Activated B cell treated with CpG ODN at 0.5 μM for 24 hours (primary cell): ENCODE data around the gene SUPT16H. TPM values are rescaled to one million over a fixed set of nuclear protein-coding genes. Genes with fewer than 3 reads are reported as not detected.

ENCODE experiments used
- ATAC-seq: fragments of 200-7000 bp; cut with Tn5 transposase; one replicate; pipeline ENCODE4 v1.10.0; 2021; ENCODE audit warnings: low read depth, mild to moderate bottlenecking, moderate library complexity
- CTCF ChIA-PET: fragments of 350-600 bp; sonication (Branson Sonifier 250); formaldehyde crosslinking; loops from one replicate; lab custom pipeline; 2021; ENCODE audit warnings: antibody characterized with exemption; lab: Charles Lee
- POLR2A ChIA-PET: fragments of 350-600 bp; sonication (Branson Sonifier 250); formaldehyde crosslinking; loops from one replicate; lab custom pipeline; 2021; ENCODE audit warnings: antibody characterized with exemption; lab: Charles Lee
- DNase-seq: peaks from one replicate; pipeline ENCODE4 v3.0.0; 2022
- H3K27ac Mint-ChIP-seq: one replicate; pipeline ENCODE4 v1.8.0; 2020; ENCODE audit warnings: mixed read lengths
- H3K27me3 Mint-ChIP-seq: one replicate; pipeline ENCODE4 v1.8.0; 2021; ENCODE audit warnings: mixed read lengths
- H3K36me3 Mint-ChIP-seq: one replicate; pipeline ENCODE4 v1.8.0; 2021; ENCODE audit warnings: low read depth, mixed read lengths
- H3K4me1 Mint-ChIP-seq: one replicate; pipeline ENCODE4 v1.8.0; 2021; ENCODE audit warnings: mixed read lengths
- H3K4me3 Mint-ChIP-seq: one replicate; pipeline ENCODE4 v1.8.0; 2020; ENCODE audit warnings: mild to moderate bottlenecking, mixed read lengths
- H3K9me3 Mint-ChIP-seq: one replicate; pipeline ENCODE4 v1.8.0; 2020; ENCODE audit warnings: mixed read lengths
- intact Hi-C: fragments of 100-400 bp; cut with micrococcal nuclease; formaldehyde crosslinking; loops from one replicate; pipeline ENCODE4 v1.15.1; 2024
- total RNA-seq: library from RNA; stranded (reverse); gene quantifications from 2 replicates; pipeline ENCODE4 v1.2.3, GENCODE V29; 2022
- TF ChIP-seq, protein P1 (sequence below): fragments of 200-600 bp; IDR thresholded peaks from one replicate; pipeline ENCODE4 v1.8.0; 2022; ENCODE audit warnings: antibody characterized with exemption, mild to moderate bottlenecking

SUPT16H gene
- total RNA-seq, 1 donor from 2014 or later: 102 TPM

DNA sequence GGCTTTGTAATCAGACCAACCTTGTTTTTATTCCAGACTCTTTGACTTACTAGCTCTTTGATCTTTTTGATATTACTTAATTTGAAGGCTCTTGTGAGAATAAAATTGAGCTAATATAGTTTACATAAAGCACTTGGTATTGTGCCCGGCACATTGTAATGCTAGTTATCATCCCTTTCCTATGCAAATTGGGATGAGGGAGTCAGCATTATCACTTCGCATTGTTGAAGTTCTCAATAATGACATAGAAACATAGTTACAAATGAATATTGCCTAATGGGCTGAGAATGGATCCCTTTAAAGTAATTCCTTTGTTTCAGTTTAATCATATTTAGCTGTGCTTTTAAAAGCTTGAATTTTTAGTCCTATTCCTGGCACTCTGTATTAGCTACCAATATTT is 36.6 kb downstream of the SUPT16H start:
- CTCF ChIA-PET: no interaction called here
- H3K36me3 Mint-ChIP-seq: peaks cover 18% of the 10 kb centered on the region
- peaks cover 13% of the 10 kb centered on the region for H3K4me1 Mint-ChIP-seq
- intact Hi-C loops: no loop called here
- no peaks in the 10 kb centered on the region for H3K27me3 Mint-ChIP-seq
- no peak overlapping the region for H3K27ac Mint-ChIP-seq
- POLR2A ChIA-PET: no interaction called here
- ATAC-seq (no peak), DNase-seq (no peak)
- no peaks in the 10 kb centered on the region for H3K9me3 Mint-ChIP-seq
- H3K4me3 Mint-ChIP-seq: no peak overlapping the region
- TF ChIP-seq, protein P1, sequence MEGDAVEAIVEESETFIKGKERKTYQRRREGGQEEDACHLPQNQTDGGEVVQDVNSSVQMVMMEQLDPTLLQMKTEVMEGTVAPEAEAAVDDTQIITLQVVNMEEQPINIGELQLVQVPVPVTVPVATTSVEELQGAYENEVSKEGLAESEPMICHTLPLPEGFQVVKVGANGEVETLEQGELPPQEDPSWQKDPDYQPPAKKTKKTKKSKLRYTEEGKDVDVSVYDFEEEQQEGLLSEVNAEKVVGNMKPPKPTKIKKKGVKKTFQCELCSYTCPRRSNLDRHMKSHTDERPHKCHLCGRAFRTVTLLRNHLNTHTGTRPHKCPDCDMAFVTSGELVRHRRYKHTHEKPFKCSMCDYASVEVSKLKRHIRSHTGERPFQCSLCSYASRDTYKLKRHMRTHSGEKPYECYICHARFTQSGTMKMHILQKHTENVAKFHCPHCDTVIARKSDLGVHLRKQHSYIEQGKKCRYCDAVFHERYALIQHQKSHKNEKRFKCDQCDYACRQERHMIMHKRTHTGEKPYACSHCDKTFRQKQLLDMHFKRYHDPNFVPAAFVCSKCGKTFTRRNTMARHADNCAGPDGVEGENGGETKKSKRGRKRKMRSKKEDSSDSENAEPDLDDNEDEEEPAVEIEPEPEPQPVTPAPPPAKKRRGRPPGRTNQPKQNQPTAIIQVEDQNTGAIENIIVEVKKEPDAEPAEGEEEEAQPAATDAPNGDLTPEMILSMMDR: no peak

GRCh38 chr14:21346532-21347135 is 37.2 kb downstream of the SUPT16H start:
- ChIA-PET CTCF (no interaction called here), POLR2A (no interaction called here)
- intact Hi-C loops: no loop called here
- H3K36me3 Mint-ChIP-seq: peaks cover 12% of the 10 kb centered on the region
- DNase-seq (no peak), ATAC-seq (no peak)
- no peak overlapping the region for H3K4me3 Mint-ChIP-seq
- TF ChIP-seq, protein P1: no peak
- peaks cover 7% of the 10 kb centered on the region for H3K4me1 Mint-ChIP-seq
- H3K27ac Mint-ChIP-seq: no peak overlapping the region
- no peaks in the 10 kb centered on the region for H3K9me3 Mint-ChIP-seq
- no peaks in the 10 kb centered on the region for H3K27me3 Mint-ChIP-seq

DNA sequence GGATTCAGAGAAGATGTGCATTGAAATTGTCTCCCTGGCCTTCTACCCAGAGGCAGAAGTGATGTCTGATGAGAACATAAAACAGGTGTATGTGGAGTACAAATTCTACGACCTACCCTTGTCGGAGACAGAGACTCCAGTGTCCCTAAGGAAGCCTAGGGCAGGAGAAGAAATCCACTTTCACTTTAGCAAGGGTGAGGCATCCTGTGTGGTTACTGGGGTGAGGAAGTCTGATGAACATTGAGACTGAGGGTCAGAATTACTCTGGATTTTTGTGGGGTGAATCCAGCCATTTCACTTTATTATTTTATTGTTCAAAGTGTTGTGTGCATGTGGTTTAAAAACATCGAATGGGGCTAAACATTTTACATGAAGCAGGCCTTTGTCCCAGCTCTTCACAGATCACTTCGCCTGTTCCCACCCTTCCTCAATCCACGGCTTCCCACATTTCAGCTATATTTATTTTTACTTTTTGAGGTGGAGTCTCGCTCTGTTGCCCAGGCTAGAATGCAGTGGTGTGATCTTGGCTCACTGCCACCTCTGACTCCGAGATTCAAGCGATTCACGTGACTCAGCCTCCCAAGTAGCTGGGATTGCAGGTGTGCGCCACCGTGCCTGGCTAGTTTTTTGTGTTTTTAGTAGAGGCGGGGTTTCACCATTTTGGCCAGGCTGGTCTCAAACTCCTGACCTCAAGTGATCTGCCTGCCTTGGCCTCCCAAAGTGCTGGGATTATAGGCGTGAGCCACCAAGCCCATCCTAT is 40.6 kb downstream of the SUPT16H start:
- H3K27ac Mint-ChIP-seq: no peak overlapping the region
- TF ChIP-seq, protein P1: no peak
- no peaks in the 10 kb centered on the region for H3K9me3 Mint-ChIP-seq
- intact Hi-C loops: no loop called here
- ChIA-PET CTCF (no interaction called here), POLR2A (no interaction called here)
- H3K27me3 Mint-ChIP-seq: no peaks in the 10 kb centered on the region
- peaks cover 4% of the 10 kb centered on the region for H3K4me1 Mint-ChIP-seq
- no peak for DNase-seq
- no peak overlapping the region for H3K4me3 Mint-ChIP-seq
- ATAC-seq: no peak
- no peaks in the 10 kb centered on the region for H3K36me3 Mint-ChIP-seq

DNA sequence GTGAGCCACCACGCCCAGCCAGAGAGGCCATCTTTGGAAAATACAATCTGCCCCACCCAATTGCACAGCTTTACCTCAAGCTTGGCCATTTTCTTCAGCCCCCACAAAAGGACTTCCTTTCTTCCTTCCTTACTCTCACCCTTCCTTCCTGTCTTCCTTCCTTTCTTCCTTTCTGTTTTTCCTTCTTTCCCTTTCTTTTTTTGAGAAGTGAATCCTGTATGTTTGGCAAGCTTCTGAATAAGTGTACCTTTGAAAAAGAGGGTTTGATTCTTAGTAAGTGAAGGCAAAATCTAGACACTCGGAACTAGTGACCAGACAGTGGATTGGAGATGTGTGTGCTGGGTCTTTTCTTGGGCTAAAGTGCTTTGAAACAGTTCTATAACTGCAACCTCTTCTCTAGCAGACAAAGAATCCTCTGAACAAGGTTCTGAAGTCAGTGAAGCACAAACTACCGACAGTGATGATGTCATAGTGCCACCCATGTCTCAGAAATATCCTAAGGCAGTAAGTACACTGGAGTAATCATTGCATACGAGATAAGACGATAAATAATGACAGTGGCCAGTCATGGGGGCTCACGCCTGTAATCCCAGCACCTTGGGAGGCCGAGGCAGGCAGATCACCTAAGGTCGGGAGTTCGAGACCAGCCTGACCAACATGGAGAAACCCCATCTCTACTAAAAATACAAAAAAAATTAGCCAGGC is 49.5 kb downstream of the SUPT16H start:
- ChIA-PET POLR2A (interaction anchor here (0.7 kb wide), 1 partner anchor 101 kb away, joined by 8 read pairs; no protein-coding TSS in a partner anchor), CTCF (no interaction called here)
- ATAC-seq (no peak), DNase-seq (no peak)
- Mint-ChIP-seq H3K9me3 (no peaks in the 10 kb centered on the region), H3K4me3 (no peak overlapping the region), H3K27me3 (no peaks in the 10 kb centered on the region), H3K27ac (no peak overlapping the region), H3K4me1 (no peaks in the 10 kb centered on the region), H3K36me3 (no peaks in the 10 kb centered on the region)
- intact Hi-C loops: no loop called here
- TF ChIP-seq, protein P1: no peak

GRCh38 chr14:21332950-21333349 is 50.9 kb downstream of the SUPT16H start:
- intact Hi-C loops: no loop called here
- DNase-seq (no peak), ATAC-seq (no peak)
- ChIA-PET CTCF (no interaction called here), POLR2A (no interaction called here)
- Mint-ChIP-seq H3K27ac (no peak overlapping the region), H3K36me3 (no peaks in the 10 kb centered on the region), H3K9me3 (no peaks in the 10 kb centered on the region), H3K4me3 (no peak overlapping the region), H3K4me1 (no peaks in the 10 kb centered on the region), H3K27me3 (no peaks in the 10 kb centered on the region)
- TF ChIP-seq, protein P1: no peak
